SK-N-MC (cell line): ENCODE results near the gene KRTAP5-8.

Source experiments
- EZH2 ChIP-seq: fragments of 200-600 bp; sonication (generic); IDR thresholded peaks from one replicate; pipeline ENCODE4 v1.6.1; 2017; ENCODE audit warnings: antibody characterized with exemption
- POLR2AphosphoS5 ChIP-seq: IDR thresholded peaks from 2 replicates; pipeline ENCODE4 v1.6.1; 2012; ENCODE audit warnings: mild to moderate bottlenecking, low read depth, low read length, borderline replicate concordance

- TF ChIP-seq POLR2AphosphoS5 = no peak
- TF ChIP-seq EZH2 = no peak
These were observed 10.3 kb downstream of the KRTAP5-8 start, which contains the start of gene KRTAP5-9 for GRCh38 chr11:71548120-71548519.
